CD4-positive, alpha-beta memory T cell (primary cell): ENCODE results near the gene BCL6B. TPM values are rescaled to one million over a fixed set of nuclear protein-coding genes. Genes with fewer than 3 reads are reported as not detected.

Source experiments
- CTCF ChIA-PET: fragments of 350-600 bp; sonication (Branson Sonifier 250); formaldehyde crosslinking; loops from one replicate; lab custom pipeline; 2021; ENCODE audit warnings: inconsistent platforms; ENCODE audit not compliant: partially characterized antibody; lab: Charles Lee
- POLR2A ChIA-PET: fragments of 350-600 bp; sonication (Branson Sonifier 250); formaldehyde crosslinking; loops from one replicate; lab custom pipeline; 2021; ENCODE audit not compliant: partially characterized antibody; lab: Charles Lee
- DNase-seq, 5 donors: peaks; one replicate each; pipeline versions ENCODE4 v3.0.0 to v3.0.0-alpha.2; 2020 to 2022; ENCODE audit warnings: mixed read lengths in 1 of 5
- H3K27ac ChIP-seq: one replicate; pipeline ENCODE4 v1.7.0; 2013; ENCODE audit warnings: low read depth, low read length
- H3K27me3 ChIP-seq: 2 replicates; pipeline ENCODE4 v1.7.0; 2013; ENCODE audit warnings: mild to moderate bottlenecking, low read length, moderate library complexity; ENCODE audit not compliant: insufficient read depth
- H3K36me3 ChIP-seq: 2 replicates; pipeline ENCODE4 v1.7.0; 2013; ENCODE audit warnings: mild to moderate bottlenecking, low read length, moderate library complexity; ENCODE audit not compliant: insufficient read depth
- H3K4me1 ChIP-seq: 2 replicates; pipeline ENCODE4 v1.7.0; 2013; ENCODE audit warnings: mild to moderate bottlenecking, low read length, moderate library complexity; ENCODE audit not compliant: insufficient read depth
- H3K4me3 ChIP-seq, 2 donors: one replicate each; pipeline ENCODE4 v1.7.0; 2013; ENCODE audit warnings: low read length in 2 of 2, mild to moderate bottlenecking in 1 of 2
- H3K9me3 ChIP-seq, 2 donors: one replicate each; pipeline ENCODE4 v1.7.0; 2013; ENCODE audit warnings: low read length in 2 of 2, control low read depth in 1 of 2; ENCODE audit not compliant: control insufficient read depth in 1 of 2
- H3K27ac Mint-ChIP-seq, 7 donors: one replicate each; pipeline ENCODE4 v1.8.0; 2020 to 2021; ENCODE audit warnings: mixed read lengths in 7 of 7, mild to moderate bottlenecking in 6 of 7, inconsistent platforms in 3 of 7, moderate library complexity in 3 of 7
- H3K27me3 Mint-ChIP-seq, 2 donors: one replicate each; pipeline ENCODE4 v1.8.0; 2020 to 2021; ENCODE audit warnings: mixed read lengths in 2 of 2
- H3K36me3 Mint-ChIP-seq, 2 donors: one replicate each; pipeline ENCODE4 v1.8.0; 2020 to 2021; ENCODE audit warnings: mixed read lengths in 2 of 2, inconsistent platforms in 1 of 2, mild to moderate bottlenecking in 1 of 2
- H3K4me1 Mint-ChIP-seq, 4 donors: one replicate each; pipeline ENCODE4 v1.8.0; 2020 to 2021; ENCODE audit warnings: mixed read lengths in 4 of 4, mild to moderate bottlenecking in 1 of 4
- H3K4me3 Mint-ChIP-seq, 8 donors: one replicate each; pipeline ENCODE4 v1.8.0; 2020 to 2021; ENCODE audit warnings: mixed read lengths in 8 of 8, mild to moderate bottlenecking in 7 of 8, moderate library complexity in 6 of 8, inconsistent platforms in 3 of 8
- H3K9me3 Mint-ChIP-seq, 8 donors: one replicate each; pipeline ENCODE4 v1.8.0; 2020 to 2021; ENCODE audit warnings: mixed read lengths in 8 of 8, mild to moderate bottlenecking in 5 of 8, inconsistent platforms in 3 of 8, moderate library complexity in 1 of 8
- intact Hi-C: fragments of 100-400 bp; cut with micrococcal nuclease; formaldehyde crosslinking; loops from one replicate; pipeline ENCODE4 v1.15.1; 2023
- polyA plus RNA-seq, 2 donors: library from polyadenylated mRNA; unstranded; fragments of 300-500 nt; fragmentation: Illumina TruSeq; gene quantifications; one replicate each; pipeline ENCODE4 v1.2.3, GENCODE V29; 2021
- total RNA-seq, 2 experiments: library from RNA; stranded (reverse); gene quantifications; one replicate each; pipeline ENCODE4 v1.2.3, GENCODE V29; 2021

The BCL6B gene
- total and polyA plus RNA-seq, 4 experiments from 2014 or later, result not detected

- no peaks in the 10 kb centered on the region for H3K27me3 ChIP-seq
- no peaks in the 10 kb centered on the region for H3K36me3 Mint-ChIP-seq
- H3K27ac Mint-ChIP-seq, result peak overlapping the region in 4 of 7 donors; percentile 4 to 66 (median 30)
- no peak overlapping the region for H3K27ac ChIP-seq
- no peaks in the 10 kb centered on the region for H3K9me3 ChIP-seq
- no peak overlapping the region for H3K4me3 Mint-ChIP-seq
- intact Hi-C loops, result no loop called here
- H3K4me3 ChIP-seq, result no peak overlapping the region
- no peak for DNase-seq
- no peaks in the 10 kb centered on the region for H3K9me3 Mint-ChIP-seq
- peaks cover 50% of the 10 kb centered on the region for H3K4me1 ChIP-seq
- no peaks in the 10 kb centered on the region for H3K36me3 ChIP-seq
- peaks cover 27 to 60% (median 41%) of the 10 kb centered on the region in 4 donors for H3K4me1 Mint-ChIP-seq
- H3K27me3 Mint-ChIP-seq, result peaks cover 0 to 3% of the 10 kb centered on the region in 2 donors
- ChIA-PET POLR2A (no interaction called here), CTCF (interaction anchor here (0.5 kb wide), 1 partner anchor 677 kb away, joined by 5 read pairs; no protein-coding TSS in a partner anchor)
Measured at GRCh38 chr17:7026471-7027115, 3.7 kb downstream of the BCL6B start.

- H3K36me3 Mint-ChIP-seq, result no peaks in the 10 kb centered on the region
- H3K4me1 Mint-ChIP-seq, result peaks cover 28 to 63% (median 40%) of the 10 kb centered on the region in 4 donors
- peaks cover 50% of the 10 kb centered on the region for H3K4me1 ChIP-seq
- H3K9me3 Mint-ChIP-seq, result no peaks in the 10 kb centered on the region
- H3K4me3 ChIP-seq, result no peak overlapping the region
- no peak overlapping the region for H3K27ac ChIP-seq
- intact Hi-C loops, result no loop called here
- POLR2A ChIA-PET, result interaction anchor here (1.1 kb wide), 1 partner anchor 12 kb away, joined by 3 read pairs; a partner anchor contains a TSS
- H3K27me3 ChIP-seq, result no peaks in the 10 kb centered on the region
- peak overlapping the region in 1 of 7 donors; percentile 79 for H3K27ac Mint-ChIP-seq
- H3K9me3 ChIP-seq, result no peaks in the 10 kb centered on the region
- CTCF ChIA-PET, result interaction anchor here (0.5 to 1.3 kb wide), 3 partner anchors 11 to 676 kb away, joined by 3 to 5 read pairs (median 5); no protein-coding TSS in a partner anchor
- no peak for DNase-seq
- no peaks in the 10 kb centered on the region for H3K36me3 ChIP-seq
- no peak overlapping the region for H3K4me3 Mint-ChIP-seq
- H3K27me3 Mint-ChIP-seq, result peaks cover 0 to 3% of the 10 kb centered on the region in 2 donors
Measured at GRCh38 chr17:7027335-7027734, 4.5 kb downstream of the BCL6B start.

GRCh38 chr17:7029096-7029495 is 6.2 kb downstream of the BCL6B start:
- Mint-ChIP-seq H3K9me3 (no peaks in the 10 kb centered on the region), H3K4me1 (peaks cover 28 to 63% (median 38%) of the 10 kb centered on the region in 4 donors), H3K4me3 (peak overlapping the region in 7 of 8 donors; percentile 42 to 87 (median 81)), H3K27ac (peak overlapping the region; percentile 47 to 96 (median 83)), H3K36me3 (no peaks in the 10 kb centered on the region), H3K27me3 (no peaks in the 10 kb centered on the region)
- Histone ChIP-seq H3K27me3 (no peaks in the 10 kb centered on the region), H3K4me3 (peak overlapping the region in 1 of 2 donors; percentile 38), H3K4me1 (peaks cover 47% of the 10 kb centered on the region), H3K27ac (peak overlapping the region; percentile 44), H3K36me3 (no peaks in the 10 kb centered on the region), H3K9me3 (no peaks in the 10 kb centered on the region)
- no peak for DNase-seq
- ChIA-PET CTCF (interaction anchor here (1.4 kb wide), 1 partner anchor 115 kb away, joined by 3 read pairs; no protein-coding TSS in a partner anchor), POLR2A (interaction anchor here (1.0 to 1.4 kb wide), 3 partner anchors 13 to 19 kb away, joined by 3 to 4 read pairs (median 3); no protein-coding TSS in a partner anchor)
- intact Hi-C loops, result no loop called here

GRCh38 chr17:7029659-7030058 is 6.8 kb downstream of the BCL6B start:
- ChIA-PET POLR2A (interaction anchor here (1.0 to 1.7 kb wide), 4 partner anchors 8 to 20 kb away, joined by 3 to 4 read pairs (median 4); no protein-coding TSS in a partner anchor), CTCF (interaction anchor here (1.4 kb wide), 1 partner anchor 116 kb away, joined by 3 read pairs; no protein-coding TSS in a partner anchor)
- Mint-ChIP-seq H3K9me3 (no peaks in the 10 kb centered on the region), H3K4me3 (peak overlapping the region; percentile 64 to 87 (median 80)), H3K36me3 (no peaks in the 10 kb centered on the region), H3K4me1 (peaks cover 30 to 62% (median 41%) of the 10 kb centered on the region in 4 donors), H3K27ac (peak overlapping the region; percentile 77 to 96 (median 92)), H3K27me3 (no peaks in the 10 kb centered on the region)
- H3K4me3 ChIP-seq, result peak overlapping the region in 1 of 2 donors; percentile 38
- H3K36me3 ChIP-seq, result no peaks in the 10 kb centered on the region
- peaks cover 51% of the 10 kb centered on the region for H3K4me1 ChIP-seq
- peak; percentile 35 to 71 (median 41) for DNase-seq
- H3K27ac ChIP-seq, result peak overlapping the region; percentile 44
- no peaks in the 10 kb centered on the region for H3K27me3 ChIP-seq
- H3K9me3 ChIP-seq, result no peaks in the 10 kb centered on the region
- intact Hi-C loops, result no loop called here

- Mint-ChIP-seq H3K4me1 (peaks cover 30 to 88% (median 56%) of the 10 kb centered on the region in 4 donors), H3K36me3 (peaks cover 0 to 4% of the 10 kb centered on the region in 2 donors), H3K4me3 (peak overlapping the region; percentile 90 to 96 (median 94)), H3K27ac (peak overlapping the region; percentile 97 to 99 (median 98)), H3K27me3 (no peaks in the 10 kb centered on the region), H3K9me3 (no peaks in the 10 kb centered on the region)
- Histone ChIP-seq H3K36me3 (no peaks in the 10 kb centered on the region), H3K4me3 (peak overlapping the region; percentile 32 to 81), H3K9me3 (no peaks in the 10 kb centered on the region), H3K4me1 (peaks cover 72% of the 10 kb centered on the region), H3K27me3 (no peaks in the 10 kb centered on the region), H3K27ac (peak overlapping the region; percentile 87)
- DNase-seq, result peak; percentile 56 to 67 (median 65)
- intact Hi-C loops, result loop anchor here (1.0 to 2.0 kb wide), 2 partner anchors 12 to 18 kb away; partner anchors contain the start of gene BCL6B
- ChIA-PET POLR2A (interaction anchor here (0.5 to 3.3 kb wide), 22 partner anchors 10 to 1400 kb away, joined by 3 to 95 read pairs (median 6); partner anchors contain the start of genes ACADVL, ACAP1, CLDN7 and DLG4), CTCF (interaction anchor here (0.7 to 1.7 kb wide), 6 partner anchors 10 to 121 kb away, joined by 3 to 20 read pairs (median 4); partner anchors contain the start of gene BCL6B)
Measured at GRCh38 chr17:7034955-7035590, 12.2 kb downstream of the BCL6B start.

- Histone ChIP-seq H3K4me3 (peak within 1 kb of the TSS; percentile 32 to 81), H3K27me3 (no peaks in the 10 kb centered on the region), H3K36me3 (no peaks in the 10 kb centered on the region), H3K27ac (peak within 1 kb of the TSS; percentile 87), H3K9me3 (no peaks in the 10 kb centered on the region), H3K4me1 (peaks cover 65% of the 10 kb centered on the region)
- intact Hi-C loops, result loop anchor here (1.0 to 2.0 kb wide), 2 partner anchors 12 to 19 kb away; partner anchors contain the start of gene BCL6B
- no peaks in the 10 kb centered on the region for H3K9me3 Mint-ChIP-seq
- DNase-seq, result peak; percentile 97 to 100 (median 98)
- CTCF ChIA-PET, result interaction anchor here (0.6 to 1.7 kb wide), 7 partner anchors 10 to 1136 kb away, joined by 3 to 20 read pairs (median 4); partner anchors contain the start of gene BCL6B
- peak within 1 kb of the TSS; percentile 97 to 99 (median 98) for H3K27ac Mint-ChIP-seq
- peaks cover 0 to 4% of the 10 kb centered on the region in 2 donors for H3K36me3 Mint-ChIP-seq
- peaks cover 25 to 81% (median 49%) of the 10 kb centered on the region in 4 donors for H3K4me1 Mint-ChIP-seq
- no peaks in the 10 kb centered on the region for H3K27me3 Mint-ChIP-seq
- peak within 1 kb of the TSS; percentile 90 to 96 (median 94) for H3K4me3 Mint-ChIP-seq
- POLR2A ChIA-PET, result interaction anchor here (0.5 to 3.3 kb wide), 27 partner anchors 10 to 1400 kb away, joined by 3 to 95 read pairs (median 6); partner anchors contain the start of genes ACADVL, ACAP1, CLDN7 and DLG4
Measured at GRCh38 chr17:7035591-7036368, 12.9 kb downstream of the BCL6B start, which contains the start of gene SLC16A13. Gene SLC16A13 (plus strand): TSS chr17:7036015. CDS start chr17:7036383, 368 bp downstream.
